22Rv1 (cell line): ENCODE results near the gene UNC5B.

Experiments
- CTCF ChIP-seq: fragments of 450-650 bp; IDR thresholded peaks from 2 replicates; pipeline ENCODE4 v1.5.1; 2017; ENCODE audit warnings: mild to moderate bottlenecking
- ZFX ChIP-seq: fragments of 450-650 bp; IDR thresholded peaks from 2 replicates; pipeline ENCODE4 v1.6.1; 2017; ENCODE audit warnings: antibody characterized with exemption, borderline replicate concordance

- no peak for TF ChIP-seq CTCF
- TF ChIP-seq ZFX, result no peak
Observed at GRCh38 chr10:71299071-71299785, 86.9 kb downstream of the UNC5B start.
